Measurements from ENCODE around the gene DUSP15.

DNA sequence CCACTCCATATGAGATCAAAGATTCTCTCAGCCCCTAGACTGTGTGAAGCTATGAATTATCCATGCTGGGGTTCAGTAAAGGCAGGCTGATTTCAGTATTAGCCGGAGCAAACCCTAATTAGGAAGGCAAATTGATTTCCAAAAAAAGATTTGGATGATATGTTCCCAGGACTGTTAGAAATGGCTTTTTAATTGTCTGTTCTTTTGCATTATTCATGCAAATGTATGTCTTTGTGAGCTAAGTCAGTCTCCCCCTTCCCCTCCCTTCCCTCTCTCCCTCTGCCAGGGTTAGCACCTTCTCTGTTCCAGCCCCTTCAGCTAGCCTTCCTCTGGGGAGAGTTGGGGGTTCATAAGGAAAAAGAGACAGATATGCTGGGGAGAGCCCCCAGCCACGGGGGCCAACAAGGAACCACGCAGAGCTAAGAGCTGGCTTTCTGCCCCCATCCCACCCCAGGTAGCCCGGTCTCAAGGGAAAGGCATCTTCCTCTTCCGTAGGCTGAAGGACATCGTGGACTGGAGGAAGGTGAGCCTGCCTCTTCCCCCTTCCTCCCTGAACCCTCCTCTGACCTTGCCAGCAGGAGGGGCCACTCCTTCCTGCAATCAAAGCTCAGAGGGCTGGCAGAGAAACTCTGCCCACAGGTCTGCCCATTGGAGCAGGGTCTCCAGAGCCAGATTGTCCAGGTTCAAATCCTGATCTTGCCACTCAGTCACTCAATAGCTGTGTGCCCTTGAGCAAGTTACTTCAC is 49.3 kb upstream of the DUSP15 start:
- no peak for TF ChIP-seq CTCF (conservative IDR thresholded peaks at IDR 0.05; ENCODE audit: low read depth, low read length)
- no peak for TF ChIP-seq MAFK (IDR thresholded peaks at IDR 0.05; ENCODE audit: low read depth, low read length)
- no peak for TF ChIP-seq MAZ (IDR thresholded peaks at IDR 0.05; ENCODE audit: borderline replicate concordance, low read depth, low read length)
- TF ChIP-seq NFE2L2 (IDR thresholded peaks at IDR 0.05; ENCODE audit: low read depth, low read length), result no peak
- TF ChIP-seq BHLHE40 (IDR thresholded peaks at IDR 0.05; ENCODE audit: low read depth, low read length), result no peak
- TF ChIP-seq RAD21 (IDR thresholded peaks at IDR 0.05; ENCODE audit: low read length), result no peak
- TF ChIP-seq, protein P1, sequence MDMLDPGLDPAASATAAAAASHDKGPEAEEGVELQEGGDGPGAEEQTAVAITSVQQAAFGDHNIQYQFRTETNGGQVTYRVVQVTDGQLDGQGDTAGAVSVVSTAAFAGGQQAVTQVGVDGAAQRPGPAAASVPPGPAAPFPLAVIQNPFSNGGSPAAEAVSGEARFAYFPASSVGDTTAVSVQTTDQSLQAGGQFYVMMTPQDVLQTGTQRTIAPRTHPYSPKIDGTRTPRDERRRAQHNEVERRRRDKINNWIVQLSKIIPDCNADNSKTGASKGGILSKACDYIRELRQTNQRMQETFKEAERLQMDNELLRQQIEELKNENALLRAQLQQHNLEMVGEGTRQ (IDR thresholded peaks at IDR 0.05; ENCODE audit: low read depth, low read length), result no peak
- TF ChIP-seq CEBPB (IDR thresholded peaks at IDR 0.05; ENCODE audit: low read depth, low read length), result no peak
- TF ChIP-seq POLR2A (IDR thresholded peaks at IDR 0.05; ENCODE audit: low read depth, low read length), result no peak
